Measurements from ENCODE around the gene COL8A1.

The COL8A1 gene

GRCh38 chr3:99747915-99748314 lies 109.5 kb downstream of the COL8A1 start:
- ATAC-seq: peak; percentile 91
- peak; percentile 57; the same call in 1 of the 2 replicates for TF ChIP-seq TOX (CRISPR knock-in tag; IDR thresholded peaks at IDR 0.05; ENCODE audit: borderline replicate concordance)
- no peak for TF ChIP-seq CSDC2 (CRISPR knock-in tag; IDR thresholded peaks at IDR 0.05)

- TF ChIP-seq TOX (CRISPR knock-in tag; IDR thresholded peaks at IDR 0.05; ENCODE audit: borderline replicate concordance) (peak; percentile 33; the same call in 1 of the 2 replicates), CSRNP3 (CRISPR knock-in tag; IDR thresholded peaks at IDR 0.05) (no peak), BACH2 (CRISPR knock-in tag; IDR thresholded peaks at IDR 0.05; ENCODE audit: borderline replicate concordance) (no peak)
- ATAC-seq: peak; percentile 59
Observed at GRCh38 chr3:99751649-99752048, 113.3 kb downstream of the COL8A1 start.

GRCh38 chr3:99753268-99753975 lies 115.0 kb downstream of the COL8A1 start:
- TF ChIP-seq PPARA (CRISPR knock-in tag; IDR thresholded peaks at IDR 0.05; ENCODE audit: borderline replicate concordance): no peak
- no peak for TF ChIP-seq ESRRG (CRISPR knock-in tag; IDR thresholded peaks at IDR 0.05)
- TF ChIP-seq GLIS3 (CRISPR knock-in tag; IDR thresholded peaks at IDR 0.05): no peak
- no peak for TF ChIP-seq CREB5 (CRISPR knock-in tag; IDR thresholded peaks at IDR 0.05; ENCODE audit: low read depth)
- TF ChIP-seq ZC3H10 (CRISPR knock-in tag; IDR thresholded peaks at IDR 0.05): no peak
- no peak for TF ChIP-seq RARB (CRISPR knock-in tag; IDR thresholded peaks at IDR 0.05)
- TF ChIP-seq CSRNP3 (CRISPR knock-in tag; IDR thresholded peaks at IDR 0.05): no peak
- no peak for TF ChIP-seq ZNF70 (CRISPR knock-in tag; IDR thresholded peaks at IDR 0.05)
- no peak for TF ChIP-seq ARNTL (CRISPR knock-in tag; IDR thresholded peaks at IDR 0.05; ENCODE audit: borderline replicate concordance, low read depth)
- TF ChIP-seq BACH2 (CRISPR knock-in tag; IDR thresholded peaks at IDR 0.05; ENCODE audit: borderline replicate concordance): no peak
- no peak for TF ChIP-seq TCF4 (CRISPR knock-in tag; IDR thresholded peaks at IDR 0.05; ENCODE audit: borderline replicate concordance)
- no peak for TF ChIP-seq POU6F1 (CRISPR knock-in tag; IDR thresholded peaks at IDR 0.05; ENCODE audit: borderline replicate concordance, low read depth)
- TF ChIP-seq ISL1 (CRISPR knock-in tag; IDR thresholded peaks at IDR 0.05): no peak
- ATAC-seq: peak; percentile 92

- no peak for TF ChIP-seq TOX (CRISPR knock-in tag; IDR thresholded peaks at IDR 0.05; ENCODE audit: borderline replicate concordance)
- no peak for ATAC-seq
Observed at GRCh38 chr3:99755831-99756230, 117.4 kb downstream of the COL8A1 start.

GRCh38 chr3:99757966-99758365 lies 119.6 kb downstream of the COL8A1 start:
- TF ChIP-seq CREB5 (CRISPR knock-in tag; IDR thresholded peaks at IDR 0.05; ENCODE audit: low read depth) (no peak), SNAI2 (CRISPR knock-in tag; IDR thresholded peaks at IDR 0.05) (no peak)
- no peak for ATAC-seq

Measured in SK-N-SH treated with all-trans-retinoic acid at 6 μM for 48 hours (cell line).